HepG2 (cell line): ENCODE results near the gene ZFP42. TPM values are rescaled to one million over a fixed set of nuclear protein-coding genes. Genes with fewer than 3 reads are reported as not detected.

ENCODE experiments used
- ATAC-seq: fragments of 200-7000 bp; cut with Tn5 transposase; 3 replicates; pipeline ENCODE4 v1.9.1; 2020; ENCODE audit warnings: mild to moderate bottlenecking, moderate library complexity
- BruUV-seq: library from RNA; stranded (reverse); fragments of 400-500 nt; replicated peaks from 2 replicates; lab custom pipeline; 2021; lab: Mats Ljungman, UMichigan
- CTCF ChIA-PET: fragments of 300-600 bp; formaldehyde crosslinking; extraction: SDS; loops from one replicate; lab custom pipeline; 2021; ENCODE audit warnings: low total read pairs, inconsistent platforms, low intra/inter-chr PET ratio; lab: Yijun Ruan, JAX
- POLR2A ChIA-PET: fragments of 350-600 bp; sonication (Branson Sonifier 250); formaldehyde crosslinking; loops from one replicate; lab custom pipeline; 2020; ENCODE audit warnings: antibody characterized with exemption, inconsistent platforms; lab: Yijun Ruan, JAX
- DNase-seq: peaks from one replicate; pipeline ENCODE4 v3.0.0-alpha.2; 2015; ENCODE audit warnings: low spot score
- FAIRE-seq: peaks from 3 replicates; lab custom pipeline; 2011; peaks lifted over from hg19 to GRCh38; lab: Jason Lieb, UNC
- H2AFZ ChIP-seq: one replicate; pipeline ENCODE4 v1.6.1; 2011; ENCODE audit warnings: low read length, inconsistent platforms
- H3K27ac ChIP-seq: fragments of 300-600 bp; 3 replicates; pipeline ENCODE4 v1.8.0; 2011; ENCODE audit warnings: mixed run types, mild to moderate bottlenecking, mixed read lengths, low read length, inconsistent platforms; ENCODE audit not compliant: insufficient read depth; ENCODE audit errors: extremely low read length
- H3K27me3 ChIP-seq, 2 experiments: fragments of 200-600 bp in 1 of 2; 2 replicates in 1 of 2; 3 replicates in 1 of 2; pipeline versions ENCODE4 v1.6.0 to v1.8.0; 2011; ENCODE audit warnings: low read length in 2 of 2, mild to moderate bottlenecking in 2 of 2, moderate library complexity in 2 of 2, inconsistent platforms in 1 of 2; ENCODE audit not compliant: insufficient read depth in 2 of 2, control insufficient read depth in 1 of 2
- H3K36me3 ChIP-seq, 2 experiments: fragments of 200-600 bp in 1 of 2; replicated peaks in 1 of 2; 2 replicates in 1 of 2; 3 replicates in 1 of 2; pipeline versions ENCODE4 v1.5.1 to v1.8.0; 2011; ENCODE audit warnings: low read length in 2 of 2, inconsistent platforms in 1 of 2; ENCODE audit not compliant: insufficient read depth in 2 of 2, control insufficient read depth in 1 of 2
- H3K4me1 ChIP-seq: 2 replicates; pipeline ENCODE4 v1.5.1; 2012; ENCODE audit warnings: low read length, inconsistent platforms; ENCODE audit not compliant: insufficient read depth
- H3K4me2 ChIP-seq: 2 replicates; pipeline ENCODE4 v1.6.0; 2011; ENCODE audit warnings: low read depth, low read length, inconsistent platforms
- H3K4me3 ChIP-seq, 3 experiments: fragments of 200-600 bp in 1 of 3; sonication (generic), shearing (Covaris generic) in 1 of 3; replicated peaks in 1 of 3; 2 replicates each; pipeline ENCODE4 v1.5.1; 2011 to 2016; ENCODE audit warnings: low read length in 3 of 3, inconsistent platforms in 2 of 3, low read depth in 2 of 3, mild to moderate bottlenecking in 2 of 3, control low read depth in 1 of 3, mixed read lengths in 1 of 3; ENCODE audit not compliant: insufficient read depth in 1 of 3
- H3K79me2 ChIP-seq: one replicate; pipeline ENCODE4 v1.6.1; 2011; ENCODE audit warnings: low read length, inconsistent platforms; ENCODE audit not compliant: insufficient read depth
- H3K9ac ChIP-seq: 2 replicates; pipeline ENCODE4 v1.6.0; 2011; ENCODE audit warnings: mild to moderate bottlenecking, low read depth, low read length, inconsistent platforms; ENCODE audit not compliant: insufficient read depth
- H3K9me3 ChIP-seq: 2 replicates; pipeline ENCODE4 v1.5.1; 2012; ENCODE audit warnings: mild to moderate bottlenecking, low read length
- H4K20me1 ChIP-seq: 2 replicates; pipeline ENCODE4 v1.6.0; 2011; ENCODE audit warnings: inconsistent platforms, mild to moderate bottlenecking, low read length, moderate library complexity; ENCODE audit not compliant: insufficient read depth
- GFI1 ChIP-seq: sonication (generic); formaldehyde crosslinking; IDR thresholded peaks from 2 replicates; pipeline ENCODE4 v1.5.0; 2020; ENCODE audit warnings: missing genetic modification reagents, mild to moderate bottlenecking, borderline replicate concordance
- IKZF4 ChIP-seq: sonication (generic); formaldehyde crosslinking; IDR thresholded peaks from 2 replicates; pipeline ENCODE4 v1.5.1; 2020; ENCODE audit warnings: borderline replicate concordance, mild to moderate bottlenecking, low read depth, missing genetic modification reagents; ENCODE audit errors: not compliant biosample characterization
- JUN ChIP-seq: sonication (generic); formaldehyde crosslinking; IDR thresholded peaks from 2 replicates; pipeline ENCODE4 v1.4.0; 2020; ENCODE audit warnings: mild to moderate bottlenecking, missing genetic modification reagents
- NFAT5 ChIP-seq: sonication (generic); formaldehyde crosslinking; IDR thresholded peaks from 2 replicates; pipeline ENCODE4 v1.4.0; 2020; ENCODE audit warnings: missing genetic modification reagents
- ZNF138 ChIP-seq: sonication (generic); formaldehyde crosslinking; IDR thresholded peaks from 2 replicates; pipeline ENCODE4 v1.5.0; 2020; ENCODE audit warnings: mild to moderate bottlenecking, low read depth, missing genetic modification reagents
- ZNF275 ChIP-seq: sonication (generic); formaldehyde crosslinking; IDR thresholded peaks from 2 replicates; pipeline ENCODE4 v1.8.0; 2022; ENCODE audit warnings: missing genetic modification reagents, mild to moderate bottlenecking, inconsistent platforms, borderline replicate concordance
- ZNF326 ChIP-seq: sonication (generic); formaldehyde crosslinking; IDR thresholded peaks from 2 replicates; pipeline ENCODE4 v1.4.0; 2020; ENCODE audit warnings: missing genetic modification reagents, borderline replicate concordance
- ZNF329 ChIP-seq: sonication (generic); formaldehyde crosslinking; IDR thresholded peaks from 2 replicates; pipeline ENCODE4 v1.9.0; 2021; ENCODE audit warnings: low read depth, mild to moderate bottlenecking, missing genetic modification reagents
- ZSCAN29 ChIP-seq: sonication (generic); formaldehyde crosslinking; conservative IDR thresholded peaks from 2 replicates; pipeline ENCODE4 v1.4.0; 2020; ENCODE audit warnings: mild to moderate bottlenecking, missing genetic modification reagents
- WGBS: methylation state at CpG from one replicate; pipeline ENCODE4 v1.1.6; 2017; ENCODE audit warnings: low lambda C conversion rate; 5-methylcytosine and 5-hydroxymethylcytosine counted together
- in situ Hi-C: cut with HindIII; loops from 2 replicates; pipeline ENCODE4 v1.10.0; 2017; ENCODE audit warnings: low pct_unique_long_range_greater_than_20kb; ENCODE audit not compliant: extremely low pct_ligation_motif_present
- intact Hi-C: fragments of 100-400 bp; cut with micrococcal nuclease; formaldehyde crosslinking; loops from one replicate; pipeline ENCODE4 v1.10.0; 2022; ENCODE audit not compliant: unreplicated experiment
- polyA plus RNA-seq, 8 experiments: library from polyadenylated mRNA; depleted of rRNA in 3 of 8; stranded (reverse) in 7 of 8; unstranded in 1 of 8; fragments of >200 nt; fragmentation: Illumina TruSeq in 4 of 8; extraction: Trizol in 4 of 8; gene quantifications; 2 replicates each; pipeline versions ENCODE4 v1.2.1 to v1.2.3, GENCODE V29; 2011 to 2016; ENCODE audit warnings: low read depth in 4 of 8, missing spikeins in 1 of 8, mixed read lengths in 1 of 8; ENCODE audit not compliant: insufficient read depth in 1 of 8
- total RNA-seq, 5 experiments: library from RNA; depleted of rRNA; stranded (reverse); fragments of >200 nt; fragmentation: Illumina TruSeq; extraction: Trizol; gene quantifications; 2 replicates each; pipeline ENCODE4 v1.2.3, GENCODE V29; 2016; ENCODE audit warnings: low read depth in 1 of 5

Gene ZFP42
- total and polyA plus RNA-seq, 2 of the 13 experiments (the other 11 are each of a cell fraction or from before 2014, with no cell fraction given): not detected

GRCh38 chr4:188005561-188005960 lies 10.0 kb downstream of the ZFP42 start:
- Histone ChIP-seq H3K9me3 (no peaks in the 10 kb centered on the region), H4K20me1 (no peaks in the 10 kb centered on the region), H2AFZ (no peak overlapping the region), H3K4me2 (no peak overlapping the region), H3K27ac (no peak overlapping the region), H3K79me2 (no peaks in the 10 kb centered on the region), H3K36me3 (no peaks in the 10 kb centered on the region), H3K9ac (no peak overlapping the region), H3K27me3 (peaks cover 0 to 9% of the 10 kb centered on the region in 2 experiments; a peak in 2 of 5 replicates), H3K4me3 (no peak overlapping the region), H3K4me1 (no peaks in the 10 kb centered on the region)
- 13% methylated on average over 3 of the region's 3 CpGs for WGBS
- ChIA-PET POLR2A (no interaction called here), CTCF (no interaction called here)
- BruUV-seq: no TSS peak
- FAIRE-seq: no peak
- in situ Hi-C loops: no loop called here
- intact Hi-C loops: no loop called here
- ATAC-seq: no peak
- no peak for DNase-seq
- no peak for TF ChIP-seq NFAT5 (CRISPR knock-in tag)
- no peak for TF ChIP-seq GFI1 (CRISPR knock-in tag)
- no peak for TF ChIP-seq ZNF326 (CRISPR knock-in tag)
- TF ChIP-seq ZNF329 (CRISPR knock-in tag): no peak
- no peak for TF ChIP-seq ZNF275
- no peak for TF ChIP-seq ZSCAN29 (CRISPR knock-in tag)
- no peak for TF ChIP-seq IKZF4
- TF ChIP-seq JUN (CRISPR knock-in tag): no peak
- no peak for TF ChIP-seq ZNF138
